Measurements from ENCODE around the gene TUBB4A. TPM values are rescaled to one million over a fixed set of nuclear protein-coding genes. Genes with fewer than 3 reads are reported as not detected.

Gene TUBB4A
- total and polyA plus RNA-seq, 5 donors: 0.45 to 7.4 (median 2.6) TPM

GRCh38 chr19:6476155-6476895 is 25.8 kb downstream of the TUBB4A start:
- intact Hi-C loops (cut with DNase I): no loop called here
- Histone ChIP-seq H3K4me3 (ENCODE audit: low read length) (peak overlapping the region; percentile 4), H3K27me3 (ENCODE audit: control insufficient read depth, insufficient read depth) (no peaks in the 10 kb centered on the region)

DNA sequence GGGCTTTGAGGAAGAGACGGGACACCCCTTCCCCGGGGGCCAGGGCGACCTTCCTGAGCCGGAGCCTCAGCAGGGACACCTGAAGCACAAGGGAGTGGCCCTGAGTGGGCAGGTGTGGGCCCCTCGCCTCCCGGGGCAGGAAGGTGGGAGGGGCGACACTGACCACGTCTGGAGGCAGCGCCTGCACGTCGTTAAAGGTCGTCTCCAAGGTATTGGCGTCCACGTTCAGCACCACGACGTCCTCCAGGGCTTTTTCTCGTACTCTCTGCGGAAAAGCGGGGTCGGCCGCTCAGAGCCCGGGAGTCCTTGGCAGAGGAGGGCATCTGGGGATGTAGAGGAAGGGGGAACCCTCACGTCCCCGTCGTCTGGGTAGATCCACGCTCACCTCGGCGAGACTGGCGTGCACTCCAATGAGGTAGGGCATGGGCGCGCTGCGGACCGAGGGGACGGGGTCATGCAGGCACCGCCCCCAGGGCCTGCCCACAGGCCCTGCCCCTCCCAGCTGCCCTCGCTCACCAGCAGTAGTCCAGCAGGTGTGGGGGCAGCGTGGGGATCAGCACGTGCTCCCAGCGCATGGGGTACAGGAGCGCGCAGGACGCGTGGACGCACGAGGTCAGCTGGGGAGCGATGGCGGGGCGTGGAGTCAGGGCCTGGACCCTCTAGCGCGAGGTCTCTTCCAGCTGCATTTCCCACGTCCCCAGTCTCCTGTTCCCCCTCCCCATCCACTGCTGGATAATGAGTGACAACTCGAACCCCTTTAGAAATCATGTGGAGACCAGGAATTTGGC is 26.6 kb downstream of the TUBB4A start:
- Histone ChIP-seq H3K27me3 (ENCODE audit: control insufficient read depth, insufficient read depth) (no peaks in the 10 kb centered on the region), H3K4me3 (ENCODE audit: low read length) (no peak overlapping the region), H3K9me3 (ENCODE audit: control insufficient read depth, low read length) (no peaks in the 10 kb centered on the region), H3K27ac (ENCODE audit: low read length) (no peak overlapping the region), H3K4me1 (ENCODE audit: control insufficient read depth, insufficient read depth, low read length) (no peaks in the 10 kb centered on the region)
- no peak for ATAC-seq
- intact Hi-C loops (cut with DNase I): no loop called here
- 12% methylated on average over 52 of the region's 52 CpGs for WGBS
- no peak for DNase-seq

More at GRCh38 chr19:6476155-6476895, 25.8 kb downstream of the TUBB4A start:
- no peaks in the 10 kb centered on the region for H3K4me1 ChIP-seq (ENCODE audit: control insufficient read depth, insufficient read depth, low read length)
- 15% methylated on average over 33 of the region's 33 CpGs for WGBS
- H3K27ac ChIP-seq (ENCODE audit: low read length): no peak overlapping the region
- DNase-seq (peak in 2 of 3 donors; percentile 66 to 82), ATAC-seq (peak; percentile 69 to 80)
- no peaks in the 10 kb centered on the region for H3K9me3 ChIP-seq (ENCODE audit: control insufficient read depth, low read length)

GRCh38 chr19:6473647-6474046 is 28.5 kb downstream of the TUBB4A start:
- Histone ChIP-seq H3K4me1 (ENCODE audit: control insufficient read depth, insufficient read depth, low read length) (no peaks in the 10 kb centered on the region), H3K4me3 (ENCODE audit: low read length) (no peak overlapping the region), H3K9me3 (ENCODE audit: control insufficient read depth, low read length) (no peaks in the 10 kb centered on the region), H3K27ac (ENCODE audit: low read length) (no peak overlapping the region), H3K27me3 (ENCODE audit: control insufficient read depth, insufficient read depth) (no peaks in the 10 kb centered on the region)
- ATAC-seq (no peak), DNase-seq (no peak)
- WGBS: 68% methylated on average over 9 of the region's 9 CpGs
- intact Hi-C loops (cut with DNase I): no loop called here

DNA sequence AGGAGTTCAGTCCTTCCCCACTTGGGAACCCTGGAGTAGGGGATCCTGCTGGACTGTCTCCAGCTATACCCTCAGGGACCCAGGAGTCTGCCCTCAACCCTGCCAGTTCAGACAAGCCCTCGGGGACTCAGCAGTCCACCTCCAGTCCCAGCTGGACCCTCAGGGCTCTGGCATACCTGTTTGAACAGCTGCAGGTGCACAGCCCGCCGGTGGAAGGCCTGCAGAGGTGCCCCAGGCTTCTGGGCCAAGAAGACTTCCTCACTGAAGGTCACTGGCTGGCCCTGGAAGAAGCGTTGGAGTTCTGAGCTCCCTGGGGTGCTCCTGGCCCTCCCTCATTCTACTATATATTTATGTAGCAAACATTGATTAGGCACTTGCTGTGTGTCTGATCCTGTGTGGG is 29.4 kb downstream of the TUBB4A start:
- ATAC-seq (no peak), DNase-seq (no peak)
- Histone ChIP-seq H3K27me3 (ENCODE audit: control insufficient read depth, insufficient read depth) (no peaks in the 10 kb centered on the region), H3K9me3 (ENCODE audit: control insufficient read depth, low read length) (no peaks in the 10 kb centered on the region), H3K4me1 (ENCODE audit: control insufficient read depth, insufficient read depth, low read length) (no peaks in the 10 kb centered on the region), H3K4me3 (ENCODE audit: low read length) (no peak overlapping the region), H3K27ac (ENCODE audit: low read length) (no peak overlapping the region)
- WGBS: 71% methylated on average over 4 of the region's 4 CpGs
- intact Hi-C loops (cut with DNase I): no loop called here

DNA sequence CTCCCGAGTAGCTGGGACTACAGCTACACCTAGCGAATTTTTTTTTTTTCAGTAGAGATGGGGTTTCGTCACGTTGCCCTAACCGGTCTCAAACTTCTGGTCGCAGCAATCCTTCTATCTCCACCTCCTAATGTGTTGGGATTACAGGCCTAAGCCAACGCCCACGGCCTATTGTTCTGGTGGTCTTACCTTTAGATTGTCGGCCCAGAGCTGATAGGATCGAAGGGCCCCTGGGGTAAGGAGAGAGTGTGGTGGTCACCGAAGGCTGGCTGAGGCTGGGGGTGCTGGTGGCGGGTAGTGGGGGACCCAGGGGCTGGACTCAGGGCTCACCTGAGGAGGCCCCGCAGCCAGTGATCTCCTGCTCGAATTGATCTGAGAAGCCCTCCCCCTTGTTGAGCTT is 31.0 kb downstream of the TUBB4A start:
- H3K4me3 ChIP-seq (ENCODE audit: low read length): no peak overlapping the region
- DNase-seq: no peak
- no peak for ATAC-seq
- H3K9me3 ChIP-seq (ENCODE audit: control insufficient read depth, low read length): no peaks in the 10 kb centered on the region
- no peaks in the 10 kb centered on the region for H3K4me1 ChIP-seq (ENCODE audit: control insufficient read depth, insufficient read depth, low read length)
- H3K27ac ChIP-seq (ENCODE audit: low read length): no peak overlapping the region
- no peaks in the 10 kb centered on the region for H3K27me3 ChIP-seq (ENCODE audit: control insufficient read depth, insufficient read depth)
- WGBS: 75% methylated on average over 14 of the region's 14 CpGs
- intact Hi-C loops (cut with DNase I): no loop called here

GRCh38 chr19:6470173-6470572 is 31.9 kb downstream of the TUBB4A start:
- no peaks in the 10 kb centered on the region for H3K27me3 ChIP-seq (ENCODE audit: control insufficient read depth, insufficient read depth)
- WGBS: 62% methylated on average over 8 of the region's 8 CpGs
- no peak for DNase-seq
- no peaks in the 10 kb centered on the region for H3K9me3 ChIP-seq (ENCODE audit: control insufficient read depth, low read length)
- H3K4me3 ChIP-seq (ENCODE audit: low read length): no peak overlapping the region
- no peaks in the 10 kb centered on the region for H3K4me1 ChIP-seq (ENCODE audit: control insufficient read depth, insufficient read depth, low read length)
- intact Hi-C loops (cut with DNase I): no loop called here
- ATAC-seq: no peak
- no peak overlapping the region for H3K27ac ChIP-seq (ENCODE audit: low read length)

DNA sequence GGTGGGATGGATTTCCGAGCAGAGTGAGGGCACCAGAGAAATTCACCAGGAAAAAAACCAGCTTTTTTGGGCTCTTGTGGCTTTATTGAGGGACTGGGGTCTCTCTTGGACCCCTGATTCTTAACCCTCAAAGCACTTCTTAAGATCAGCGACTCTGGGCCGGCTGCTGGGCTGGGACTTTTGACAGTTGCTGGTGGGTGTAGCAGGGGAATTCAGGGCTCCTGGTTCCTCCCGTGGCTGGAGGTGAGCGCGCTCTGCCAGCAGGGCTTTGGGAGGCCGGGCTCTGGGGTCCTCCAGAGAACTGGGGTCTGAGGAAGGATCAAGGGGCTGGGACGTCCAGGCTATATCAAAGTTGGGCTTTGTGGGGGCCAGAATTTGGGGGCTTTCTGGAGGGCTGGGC is 34.7 kb downstream of the TUBB4A start:
- intact Hi-C loops (cut with DNase I): no loop called here
- DNase-seq (no peak), ATAC-seq (no peak)
- Histone ChIP-seq H3K27me3 (ENCODE audit: control insufficient read depth, insufficient read depth) (no peaks in the 10 kb centered on the region), H3K27ac (ENCODE audit: low read length) (no peak overlapping the region), H3K4me3 (ENCODE audit: low read length) (no peak overlapping the region), H3K4me1 (ENCODE audit: control insufficient read depth, insufficient read depth, low read length) (no peaks in the 10 kb centered on the region), H3K9me3 (ENCODE audit: control insufficient read depth, low read length) (no peaks in the 10 kb centered on the region)
- 71% methylated on average over 8 of the region's 8 CpGs for WGBS

GRCh38 chr19:6466526-6467248 is 35.4 kb downstream of the TUBB4A start:
- no peak for ATAC-seq
- 90% methylated on average over 21 of the region's 21 CpGs for WGBS
- H3K27me3 ChIP-seq (ENCODE audit: control insufficient read depth, insufficient read depth): no peaks in the 10 kb centered on the region

DNA sequence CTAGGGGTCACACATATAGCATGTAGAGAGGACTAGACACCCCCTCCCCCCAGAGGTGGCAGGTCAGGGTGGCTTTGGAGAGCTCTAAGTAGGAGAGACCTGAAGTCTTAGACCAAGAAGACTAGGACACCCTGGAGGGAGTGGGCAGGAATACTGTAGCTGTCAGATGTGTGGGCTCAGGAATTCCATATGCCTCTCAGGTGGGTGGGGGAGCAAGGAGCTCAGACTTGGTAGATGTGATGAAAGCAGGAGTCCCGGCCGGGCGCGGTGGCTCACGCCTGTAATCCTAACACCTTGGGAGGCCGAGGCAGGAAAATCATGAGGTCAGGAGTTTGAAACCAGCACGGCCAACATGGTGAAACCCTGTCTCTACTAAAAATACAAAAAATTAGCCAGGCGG is 36.4 kb downstream of the TUBB4A start:
- no peak for DNase-seq
- intact Hi-C loops (cut with DNase I): no loop called here
- no peak overlapping the region for H3K27ac ChIP-seq (ENCODE audit: low read length)
- ATAC-seq: no peak
- WGBS: 86% methylated on average over 8 of the region's 8 CpGs
- H3K9me3 ChIP-seq (ENCODE audit: control insufficient read depth, low read length): no peaks in the 10 kb centered on the region
- no peaks in the 10 kb centered on the region for H3K4me1 ChIP-seq (ENCODE audit: control insufficient read depth, insufficient read depth, low read length)
- no peak overlapping the region for H3K4me3 ChIP-seq (ENCODE audit: low read length)
- H3K27me3 ChIP-seq (ENCODE audit: control insufficient read depth, insufficient read depth): no peaks in the 10 kb centered on the region

More at GRCh38 chr19:6466526-6467248, 35.4 kb downstream of the TUBB4A start:
- no peak overlapping the region for H3K27ac ChIP-seq (ENCODE audit: low read length)
- H3K4me3 ChIP-seq (ENCODE audit: low read length): no peak overlapping the region
- H3K4me1 ChIP-seq (ENCODE audit: control insufficient read depth, insufficient read depth, low read length): no peaks in the 10 kb centered on the region
- no peak for DNase-seq
- H3K9me3 ChIP-seq (ENCODE audit: control insufficient read depth, low read length): no peaks in the 10 kb centered on the region
- intact Hi-C loops (cut with DNase I): no loop called here

DNA sequence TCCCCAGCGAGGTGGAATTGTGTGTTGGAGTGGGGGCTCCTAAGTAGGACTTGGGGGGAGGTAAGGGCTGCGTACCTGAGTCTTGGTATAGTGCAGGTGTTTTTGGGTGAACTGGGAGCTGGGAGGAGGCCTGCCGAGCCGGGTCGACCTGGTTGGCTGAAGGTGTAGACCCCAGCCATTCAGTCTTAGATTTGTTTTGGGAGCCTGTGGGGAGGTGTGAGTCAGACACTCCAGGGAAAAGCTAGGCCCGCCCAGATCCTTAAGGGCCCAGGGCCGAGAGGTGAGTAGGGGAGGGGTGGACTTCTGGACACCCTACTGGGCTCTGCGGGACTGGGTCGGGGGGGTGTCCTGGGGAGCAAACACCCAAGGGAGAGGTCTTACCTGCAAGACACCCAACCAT is 37.1 kb downstream of the TUBB4A start:
- ATAC-seq (no peak), DNase-seq (no peak)
- intact Hi-C loops (cut with DNase I): no loop called here
- Histone ChIP-seq H3K9me3 (ENCODE audit: control insufficient read depth, low read length) (no peaks in the 10 kb centered on the region), H3K27me3 (ENCODE audit: control insufficient read depth, insufficient read depth) (no peaks in the 10 kb centered on the region), H3K4me3 (ENCODE audit: low read length) (no peak overlapping the region), H3K4me1 (ENCODE audit: control insufficient read depth, insufficient read depth, low read length) (no peaks in the 10 kb centered on the region), H3K27ac (ENCODE audit: low read length) (no peak overlapping the region)
- 45% methylated on average over 9 of the region's 9 CpGs for WGBS
